Measurements from ENCODE around the gene E2F3.

The E2F3 gene

DNA sequence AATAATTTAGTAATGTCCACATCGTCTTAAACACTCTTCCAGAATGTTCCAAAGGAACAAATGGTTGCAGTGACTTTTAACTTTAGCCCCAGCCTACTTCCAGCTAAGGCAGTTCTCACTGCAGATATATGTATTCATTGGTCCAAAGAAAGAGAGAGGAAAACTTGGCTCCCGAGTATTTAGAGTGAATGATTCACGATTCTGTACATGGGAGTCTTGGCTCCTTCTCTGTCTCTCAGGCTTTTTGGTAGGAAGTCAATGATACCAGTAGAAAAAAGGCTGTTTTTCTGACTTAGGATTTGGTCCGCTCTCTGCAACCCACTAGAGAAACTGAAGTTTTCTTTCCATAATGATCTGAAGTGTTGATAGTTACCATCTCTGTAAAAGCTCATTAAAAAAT is 38.6 kb downstream of the E2F3 start:
- TF ChIP-seq, protein P1, sequence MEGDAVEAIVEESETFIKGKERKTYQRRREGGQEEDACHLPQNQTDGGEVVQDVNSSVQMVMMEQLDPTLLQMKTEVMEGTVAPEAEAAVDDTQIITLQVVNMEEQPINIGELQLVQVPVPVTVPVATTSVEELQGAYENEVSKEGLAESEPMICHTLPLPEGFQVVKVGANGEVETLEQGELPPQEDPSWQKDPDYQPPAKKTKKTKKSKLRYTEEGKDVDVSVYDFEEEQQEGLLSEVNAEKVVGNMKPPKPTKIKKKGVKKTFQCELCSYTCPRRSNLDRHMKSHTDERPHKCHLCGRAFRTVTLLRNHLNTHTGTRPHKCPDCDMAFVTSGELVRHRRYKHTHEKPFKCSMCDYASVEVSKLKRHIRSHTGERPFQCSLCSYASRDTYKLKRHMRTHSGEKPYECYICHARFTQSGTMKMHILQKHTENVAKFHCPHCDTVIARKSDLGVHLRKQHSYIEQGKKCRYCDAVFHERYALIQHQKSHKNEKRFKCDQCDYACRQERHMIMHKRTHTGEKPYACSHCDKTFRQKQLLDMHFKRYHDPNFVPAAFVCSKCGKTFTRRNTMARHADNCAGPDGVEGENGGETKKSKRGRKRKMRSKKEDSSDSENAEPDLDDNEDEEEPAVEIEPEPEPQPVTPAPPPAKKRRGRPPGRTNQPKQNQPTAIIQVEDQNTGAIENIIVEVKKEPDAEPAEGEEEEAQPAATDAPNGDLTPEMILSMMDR (IDR thresholded peaks at IDR 0.05; ENCODE audit: low read depth, low read length), result no peak
- no peak overlapping the region for H3K4me3 ChIP-seq (ENCODE audit: low read depth, low read length)

DNA sequence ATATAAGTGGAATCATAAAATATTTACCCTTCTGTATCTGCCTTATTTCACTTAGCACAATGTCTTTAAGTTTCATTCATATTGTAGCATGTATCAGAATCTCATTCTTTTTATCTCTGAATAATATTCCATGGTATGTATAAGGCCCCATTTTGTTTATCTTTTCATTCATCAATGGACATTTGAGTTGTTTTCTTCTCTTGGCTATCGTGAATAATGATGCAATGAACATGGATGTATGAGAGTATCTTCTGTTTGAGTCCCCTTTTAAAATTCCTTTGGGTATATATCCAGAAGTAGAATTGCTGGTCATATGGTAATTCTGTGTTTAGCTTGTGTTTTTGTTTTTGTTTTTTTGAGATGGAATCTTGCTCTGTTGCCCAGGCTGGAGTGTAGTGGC is 39.6 kb downstream of the E2F3 start:
- TF ChIP-seq, protein P1 (IDR thresholded peaks at IDR 0.05; ENCODE audit: low read depth, low read length), result no peak
- H3K4me3 ChIP-seq (ENCODE audit: low read depth, low read length), result no peak overlapping the region

- TF ChIP-seq, protein P1 (IDR thresholded peaks at IDR 0.05; ENCODE audit: low read depth, low read length), result no peak
Measured at GRCh38 chr6:20441921-20442320, 40.2 kb downstream of the E2F3 start.

DNA sequence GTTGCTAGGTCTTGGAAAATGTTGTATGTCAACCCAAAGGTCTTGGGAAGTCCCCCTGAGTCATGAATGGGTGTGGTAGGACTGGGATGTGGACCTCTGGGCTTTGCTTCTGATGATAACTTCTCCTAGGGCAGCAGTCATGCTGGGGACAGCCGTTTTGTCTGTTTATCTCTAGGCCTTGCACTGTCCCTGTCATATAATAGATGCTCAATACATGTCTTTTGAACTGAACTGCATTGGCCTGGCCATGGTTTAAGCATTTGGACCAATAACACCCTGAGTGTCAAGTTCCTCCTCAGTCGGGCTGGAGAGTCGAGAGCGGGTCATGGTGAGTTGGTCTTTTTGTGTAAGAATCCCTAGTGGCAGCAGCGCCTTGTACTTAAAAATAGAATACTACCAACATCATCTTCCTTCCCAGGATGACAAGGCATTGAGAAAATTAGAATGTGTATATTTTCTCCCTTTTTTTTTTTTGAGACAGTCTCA is 43.1 kb downstream of the E2F3 start:
- TF ChIP-seq, protein P1 (IDR thresholded peaks at IDR 0.05; ENCODE audit: low read depth, low read length), result no peak
- no peak overlapping the region for H3K4me3 ChIP-seq (ENCODE audit: low read depth, low read length)

More at GRCh38 chr6:20441921-20442320, 40.2 kb downstream of the E2F3 start:
- H3K4me3 ChIP-seq (ENCODE audit: low read depth, low read length), result no peak overlapping the region

GRCh38 chr6:20447157-20447556 is 45.5 kb downstream of the E2F3 start:
- H3K4me3 ChIP-seq (ENCODE audit: low read depth, low read length), result no peak overlapping the region
- TF ChIP-seq, protein P1 (IDR thresholded peaks at IDR 0.05; ENCODE audit: low read depth, low read length), result no peak

DNA sequence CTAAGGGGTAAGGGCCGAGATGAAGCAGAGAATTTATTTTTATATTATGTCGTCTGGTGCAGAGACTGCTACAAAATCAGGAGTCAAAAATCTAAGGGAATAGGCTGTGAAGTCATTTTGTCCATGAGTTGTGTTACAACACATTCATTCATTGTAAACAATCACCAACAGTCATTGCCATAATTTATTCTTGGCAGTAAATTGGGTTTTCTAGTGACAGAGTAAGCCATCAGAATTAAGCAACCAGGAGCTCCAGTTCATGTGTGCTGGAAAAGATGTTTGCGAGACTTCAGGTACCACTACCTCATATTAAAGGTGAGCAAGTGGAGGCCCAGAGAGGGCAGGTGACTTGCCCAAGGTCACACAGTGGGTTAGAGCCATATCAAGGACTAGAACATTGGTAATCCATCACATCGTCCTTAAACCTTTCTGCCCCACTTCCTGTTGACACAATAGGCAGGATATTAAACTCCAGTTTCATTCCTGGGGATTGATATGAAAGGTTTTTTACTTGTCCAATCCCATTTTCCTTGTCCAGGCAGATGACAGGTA is 46.0 kb downstream of the E2F3 start:
- TF ChIP-seq, protein P1 (IDR thresholded peaks at IDR 0.05; ENCODE audit: low read depth, low read length), result no peak
- no peak overlapping the region for H3K4me3 ChIP-seq (ENCODE audit: low read depth, low read length)

- no peak overlapping the region for H3K4me3 ChIP-seq (ENCODE audit: low read depth, low read length)
- TF ChIP-seq, protein P1 (IDR thresholded peaks at IDR 0.05; ENCODE audit: low read depth, low read length), result no peak
Measured at GRCh38 chr6:20448828-20449227, 47.1 kb downstream of the E2F3 start.

Data from WI38 (cell line).